Measurements from ENCODE around the gene RPL12. TPM values are rescaled to one million over a fixed set of nuclear protein-coding genes. Genes with fewer than 3 reads are reported as not detected.

Gene RPL12
- total RNA-seq, 1 experiment from 2014 or later = 1,114 TPM

DNA sequence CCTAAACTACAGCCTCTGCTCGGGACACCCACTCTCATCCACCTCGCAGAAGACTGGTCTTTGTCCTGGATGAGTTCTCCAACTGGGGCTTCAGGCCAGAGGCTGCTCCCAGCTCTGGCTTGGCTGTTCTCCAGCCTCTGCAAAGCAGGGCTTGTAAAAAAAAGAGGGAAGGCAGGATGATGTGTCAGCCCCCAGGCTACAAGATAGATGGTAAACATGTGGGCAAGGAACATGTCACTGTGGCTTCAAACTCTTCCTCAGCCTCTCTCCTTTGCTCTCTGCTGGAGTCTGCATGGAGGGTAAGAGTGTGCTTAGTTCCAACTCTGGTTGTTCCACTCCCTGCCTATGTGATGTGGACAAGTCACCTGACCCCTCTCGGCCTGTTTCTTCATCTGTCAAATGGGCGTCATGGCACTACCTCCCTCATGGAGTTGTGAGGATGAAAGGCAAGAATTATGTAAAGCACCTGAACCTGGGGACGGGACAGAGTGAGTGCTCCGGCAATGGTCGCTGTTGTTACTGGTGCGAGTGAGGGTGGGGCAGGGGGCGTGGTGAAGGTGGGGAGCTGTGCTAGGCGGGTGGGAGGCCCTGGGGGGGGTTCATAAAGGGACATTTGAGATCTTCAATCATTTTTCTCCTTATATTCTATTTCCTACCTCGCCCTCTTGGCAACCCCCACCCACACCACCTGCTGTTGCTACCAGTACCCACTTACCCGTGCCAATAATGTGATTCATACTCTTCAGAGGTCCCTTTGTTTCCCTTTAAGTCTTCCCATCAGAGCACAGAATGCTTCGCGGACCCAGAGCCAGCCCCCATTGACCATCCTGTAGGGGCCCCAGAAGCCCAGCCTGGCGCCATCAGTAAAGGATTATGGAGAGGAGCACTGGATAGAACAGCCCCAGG is 33.8 kb downstream of the RPL12 start:
- ChIA-PET POLR2A (ENCODE audit: low non-redundant PET) (no interaction called here), CTCF (no interaction called here)
- no peak for DNase-seq (ENCODE audit: low spot score)
- H3K27ac ChIP-seq (ENCODE audit: low read depth, low read length, poor library complexity, severe bottlenecking) = no peak overlapping the region
- no peaks in the 10 kb centered on the region for H3K36me3 ChIP-seq (ENCODE audit: insufficient read depth, low read length, poor library complexity, severe bottlenecking)
- no peaks in the 10 kb centered on the region for H3K27me3 ChIP-seq (replicated peaks; ENCODE audit: insufficient read depth, low read depth, low read length, poor library complexity)
- TF ChIP-seq, protein P1, sequence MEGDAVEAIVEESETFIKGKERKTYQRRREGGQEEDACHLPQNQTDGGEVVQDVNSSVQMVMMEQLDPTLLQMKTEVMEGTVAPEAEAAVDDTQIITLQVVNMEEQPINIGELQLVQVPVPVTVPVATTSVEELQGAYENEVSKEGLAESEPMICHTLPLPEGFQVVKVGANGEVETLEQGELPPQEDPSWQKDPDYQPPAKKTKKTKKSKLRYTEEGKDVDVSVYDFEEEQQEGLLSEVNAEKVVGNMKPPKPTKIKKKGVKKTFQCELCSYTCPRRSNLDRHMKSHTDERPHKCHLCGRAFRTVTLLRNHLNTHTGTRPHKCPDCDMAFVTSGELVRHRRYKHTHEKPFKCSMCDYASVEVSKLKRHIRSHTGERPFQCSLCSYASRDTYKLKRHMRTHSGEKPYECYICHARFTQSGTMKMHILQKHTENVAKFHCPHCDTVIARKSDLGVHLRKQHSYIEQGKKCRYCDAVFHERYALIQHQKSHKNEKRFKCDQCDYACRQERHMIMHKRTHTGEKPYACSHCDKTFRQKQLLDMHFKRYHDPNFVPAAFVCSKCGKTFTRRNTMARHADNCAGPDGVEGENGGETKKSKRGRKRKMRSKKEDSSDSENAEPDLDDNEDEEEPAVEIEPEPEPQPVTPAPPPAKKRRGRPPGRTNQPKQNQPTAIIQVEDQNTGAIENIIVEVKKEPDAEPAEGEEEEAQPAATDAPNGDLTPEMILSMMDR (conservative IDR thresholded peaks at IDR 0.05; ENCODE audit: low read depth, low read length) = no peak
- TF ChIP-seq EZH2 (IDR thresholded peaks at IDR 0.05; ENCODE audit: borderline replicate concordance, low read depth, low read length, poor library complexity, severe bottlenecking) = no peak
- intact Hi-C loops (cut with micrococcal nuclease; ENCODE audit: unreplicated experiment) = no loop called here
- no TSS peak for BruUV-seq (replicated peaks)
- H3K9me3 ChIP-seq (ENCODE audit: low read depth, low read length, poor library complexity, severe bottlenecking) = no peaks in the 10 kb centered on the region
- H3K4me3 ChIP-seq (ENCODE audit: low read depth, low read length, poor library complexity, severe bottlenecking) = no peak overlapping the region
- no peaks in the 10 kb centered on the region for H3K4me1 ChIP-seq (ENCODE audit: insufficient read depth, low read length, poor library complexity, severe bottlenecking)

DNA sequence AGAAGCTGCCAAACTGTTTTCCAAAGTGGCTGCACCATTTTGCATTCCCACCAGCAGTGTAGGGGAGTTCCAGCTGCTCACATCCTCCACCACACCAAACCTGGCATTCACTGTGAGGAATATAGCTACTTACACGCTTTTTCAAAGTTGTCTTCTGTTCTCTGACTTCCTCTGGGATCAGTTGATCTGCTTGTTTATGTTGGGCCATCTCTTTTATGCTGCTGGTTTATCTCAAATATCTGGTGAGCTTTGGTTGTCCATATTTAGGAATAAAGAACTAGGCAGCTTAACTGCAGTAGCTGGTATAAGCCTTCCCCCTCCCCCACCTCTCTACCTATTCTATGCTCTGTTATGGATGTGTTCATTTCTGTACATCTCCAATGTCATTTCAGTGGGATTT is 35.5 kb downstream of the RPL12 start:
- intact Hi-C loops (cut with micrococcal nuclease; ENCODE audit: unreplicated experiment) = no loop called here
- POLR2A ChIA-PET (ENCODE audit: low non-redundant PET) = interaction anchor here (0.7 kb wide), 1 partner anchor 1155 kb away, joined by 9 read pairs; no protein-coding TSS in a partner anchor
- Histone ChIP-seq H3K9me3 (ENCODE audit: low read depth, low read length, poor library complexity, severe bottlenecking) (no peaks in the 10 kb centered on the region), H3K4me1 (ENCODE audit: insufficient read depth, low read length, poor library complexity, severe bottlenecking) (no peaks in the 10 kb centered on the region), H3K27ac (ENCODE audit: low read depth, low read length, poor library complexity, severe bottlenecking) (no peak overlapping the region), H3K4me3 (ENCODE audit: low read depth, low read length, poor library complexity, severe bottlenecking) (no peak overlapping the region), H3K36me3 (ENCODE audit: insufficient read depth, low read length, poor library complexity, severe bottlenecking) (no peaks in the 10 kb centered on the region), H3K27me3 (replicated peaks; ENCODE audit: insufficient read depth, low read depth, low read length, poor library complexity) (no peaks in the 10 kb centered on the region)
- CTCF ChIA-PET = no interaction called here
- no TSS peak for BruUV-seq (replicated peaks)
- TF ChIP-seq EZH2 (IDR thresholded peaks at IDR 0.05; ENCODE audit: borderline replicate concordance, low read depth, low read length, poor library complexity, severe bottlenecking) = no peak
- TF ChIP-seq, protein P1 (conservative IDR thresholded peaks at IDR 0.05; ENCODE audit: low read depth, low read length) = no peak
- no peak for DNase-seq (ENCODE audit: low spot score)

DNA sequence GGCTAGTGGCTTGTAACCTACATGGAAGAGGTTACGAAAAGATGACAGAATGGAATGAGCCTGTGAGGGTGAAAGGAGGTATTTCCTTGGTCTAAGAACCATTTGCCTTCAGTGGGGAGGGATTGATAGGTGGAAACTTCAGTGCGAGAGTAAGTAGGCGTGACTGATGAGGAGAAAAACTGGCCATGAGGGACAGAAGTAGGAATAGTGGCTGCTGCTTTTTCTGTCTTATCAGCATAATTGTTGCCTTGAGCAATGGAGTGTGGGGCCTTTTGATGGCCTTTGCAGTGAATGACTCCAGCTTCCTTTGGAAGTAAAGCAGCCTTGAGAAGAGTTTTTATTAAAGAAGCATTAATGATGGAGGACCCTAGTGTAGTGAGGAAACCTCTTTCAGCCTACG is 36.1 kb downstream of the RPL12 start:
- H3K9me3 ChIP-seq (ENCODE audit: low read depth, low read length, poor library complexity, severe bottlenecking) = no peaks in the 10 kb centered on the region
- no peak for TF ChIP-seq EZH2 (IDR thresholded peaks at IDR 0.05; ENCODE audit: borderline replicate concordance, low read depth, low read length, poor library complexity, severe bottlenecking)
- TF ChIP-seq, protein P1 (conservative IDR thresholded peaks at IDR 0.05; ENCODE audit: low read depth, low read length) = no peak
- no peaks in the 10 kb centered on the region for H3K36me3 ChIP-seq (ENCODE audit: insufficient read depth, low read length, poor library complexity, severe bottlenecking)
- no TSS peak for BruUV-seq (replicated peaks)
- H3K27me3 ChIP-seq (replicated peaks; ENCODE audit: insufficient read depth, low read depth, low read length, poor library complexity) = no peaks in the 10 kb centered on the region
- no peak for DNase-seq (ENCODE audit: low spot score)
- H3K27ac ChIP-seq (ENCODE audit: low read depth, low read length, poor library complexity, severe bottlenecking) = no peak overlapping the region
- ChIA-PET CTCF (no interaction called here), POLR2A (ENCODE audit: low non-redundant PET) (interaction anchor here (0.7 kb wide), 1 partner anchor 1155 kb away, joined by 9 read pairs; no protein-coding TSS in a partner anchor)
- intact Hi-C loops (cut with micrococcal nuclease; ENCODE audit: unreplicated experiment) = no loop called here
- H3K4me1 ChIP-seq (ENCODE audit: insufficient read depth, low read length, poor library complexity, severe bottlenecking) = no peaks in the 10 kb centered on the region
- H3K4me3 ChIP-seq (ENCODE audit: low read depth, low read length, poor library complexity, severe bottlenecking) = no peak overlapping the region

All from A673 (cell line).